ENCODE measurements around the gene MCUR1. TPM values are rescaled to one million over a fixed set of nuclear protein-coding genes. Genes with fewer than 3 reads are reported as not detected.
"Not testable (repeated sequence)": the region's sequence is repeated elsewhere in the genome, so short reads cannot be mapped to it uniquely, and the experiment has no call there.

MCUR1 gene
- total RNA-seq, 1 experiment from 2014 or later, result 28.6 TPM

- no TSS peak for BruUV-seq (replicated peaks)
- H3K27ac ChIP-seq (ENCODE audit: low read length), result no peak overlapping the region
- no peaks in the 10 kb centered on the region for H3K9me2 ChIP-seq (replicated peaks; ENCODE audit: low read length)
- POLR2A ChIA-PET (ENCODE audit: unreplicated experiment), result interaction anchor here (0.6 kb wide), 1 partner anchor 140 kb away, joined by 4 read pairs; no protein-coding TSS in a partner anchor
- H3K4me1 ChIP-seq (ENCODE audit: insufficient read depth, low read length), result peaks cover 14% of the 10 kb centered on the region
- H3K9ac ChIP-seq (ENCODE audit: low read length), result no peak overlapping the region
- no peaks in the 10 kb centered on the region for H3K79me2 ChIP-seq (ENCODE audit: low read length)
- H2AFZ ChIP-seq (ENCODE audit: low read length), result no peak overlapping the region
- no peaks in the 10 kb centered on the region for H3F3A ChIP-seq (ENCODE audit: low read length, unreplicated experiment)
- intact Hi-C loops (cut with micrococcal nuclease), result no loop called here
- DNase-seq, result no peak
- CTCF ChIA-PET, result no interaction called here
- H3K9me3 ChIP-seq (ENCODE audit: low read length), result no peaks in the 10 kb centered on the region
- H3K27me3 ChIP-seq (ENCODE audit: low read length), result no peaks in the 10 kb centered on the region
- H3K4me3 ChIP-seq (ENCODE audit: low read length), result no peak overlapping the region
- no peaks in the 10 kb centered on the region for H4K20me1 ChIP-seq (ENCODE audit: low read length)
- TF ChIP-seq EZH2 (IDR thresholded peaks at IDR 0.05; ENCODE audit: low read length, unreplicated experiment), result no peak
- no peak for TF ChIP-seq EZH2phosphoT487 (IDR thresholded peaks at IDR 0.05; ENCODE audit: borderline replicate concordance, low read length)
- TF ChIP-seq, protein P1, sequence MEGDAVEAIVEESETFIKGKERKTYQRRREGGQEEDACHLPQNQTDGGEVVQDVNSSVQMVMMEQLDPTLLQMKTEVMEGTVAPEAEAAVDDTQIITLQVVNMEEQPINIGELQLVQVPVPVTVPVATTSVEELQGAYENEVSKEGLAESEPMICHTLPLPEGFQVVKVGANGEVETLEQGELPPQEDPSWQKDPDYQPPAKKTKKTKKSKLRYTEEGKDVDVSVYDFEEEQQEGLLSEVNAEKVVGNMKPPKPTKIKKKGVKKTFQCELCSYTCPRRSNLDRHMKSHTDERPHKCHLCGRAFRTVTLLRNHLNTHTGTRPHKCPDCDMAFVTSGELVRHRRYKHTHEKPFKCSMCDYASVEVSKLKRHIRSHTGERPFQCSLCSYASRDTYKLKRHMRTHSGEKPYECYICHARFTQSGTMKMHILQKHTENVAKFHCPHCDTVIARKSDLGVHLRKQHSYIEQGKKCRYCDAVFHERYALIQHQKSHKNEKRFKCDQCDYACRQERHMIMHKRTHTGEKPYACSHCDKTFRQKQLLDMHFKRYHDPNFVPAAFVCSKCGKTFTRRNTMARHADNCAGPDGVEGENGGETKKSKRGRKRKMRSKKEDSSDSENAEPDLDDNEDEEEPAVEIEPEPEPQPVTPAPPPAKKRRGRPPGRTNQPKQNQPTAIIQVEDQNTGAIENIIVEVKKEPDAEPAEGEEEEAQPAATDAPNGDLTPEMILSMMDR (conservative IDR thresholded peaks at IDR 0.05; ENCODE audit: low read depth, low read length), result no peak
- ATAC-seq, result no peak
- H3K4me2 ChIP-seq (ENCODE audit: low read length), result no peak overlapping the region
- H3K36me3 ChIP-seq (ENCODE audit: low read depth, low read length), result peaks cover 11% of the 10 kb centered on the region
Measured at GRCh38 chr6:13789746-13790145, 24.6 kb downstream of the MCUR1 start.

DNA sequence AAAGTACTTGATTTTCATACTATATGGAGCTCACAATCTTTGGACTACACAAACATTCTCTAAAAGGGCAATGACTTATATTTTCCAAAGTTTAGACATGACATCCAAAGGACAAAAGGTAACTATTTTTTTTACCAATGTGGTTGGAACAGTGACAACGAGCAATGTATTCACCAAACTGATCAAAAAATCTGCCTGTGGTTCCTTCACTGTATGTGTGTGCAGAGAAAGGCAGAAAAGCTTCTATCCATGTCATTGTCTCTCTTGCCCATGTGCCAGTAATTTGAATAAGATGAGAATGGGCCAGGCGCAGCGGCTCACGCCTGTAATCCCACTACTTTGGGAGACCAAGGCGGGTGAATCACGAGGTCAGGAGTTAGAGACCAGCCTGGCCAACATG, 25.5 kb downstream of the MCUR1 start:
- POLR2A ChIA-PET (ENCODE audit: unreplicated experiment), result no interaction called here
- Histone ChIP-seq H3K9me3 (ENCODE audit: low read length) (no peaks in the 10 kb centered on the region), H3K4me2 (ENCODE audit: low read length) (no peak overlapping the region), H2AFZ (ENCODE audit: low read length) (no peak overlapping the region), H3K4me1 (ENCODE audit: insufficient read depth, low read length) (peaks cover 6% of the 10 kb centered on the region), H3K36me3 (ENCODE audit: low read depth, low read length) (peaks cover 11% of the 10 kb centered on the region), H3K79me2 (ENCODE audit: low read length) (no peaks in the 10 kb centered on the region), H4K20me1 (ENCODE audit: low read length) (no peaks in the 10 kb centered on the region), H3K9ac (ENCODE audit: low read length) (no peak overlapping the region), H3K27me3 (ENCODE audit: low read length) (no peaks in the 10 kb centered on the region), H3K4me3 (ENCODE audit: low read length) (no peak overlapping the region), H3F3A (ENCODE audit: low read length, unreplicated experiment) (no peaks in the 10 kb centered on the region), H3K27ac (ENCODE audit: low read length) (no peak overlapping the region), H3K9me2 (replicated peaks; ENCODE audit: low read length) (no peaks in the 10 kb centered on the region)
- CTCF ChIA-PET, result no interaction called here
- ATAC-seq (no peak), DNase-seq (no peak)
- intact Hi-C loops (cut with micrococcal nuclease), result no loop called here
- BruUV-seq (replicated peaks), result no TSS peak
- TF ChIP-seq EZH2phosphoT487 (IDR thresholded peaks at IDR 0.05; ENCODE audit: borderline replicate concordance, low read length), result no peak
- no peak for TF ChIP-seq EZH2 (IDR thresholded peaks at IDR 0.05; ENCODE audit: low read length, unreplicated experiment)
- TF ChIP-seq, protein P1 (conservative IDR thresholded peaks at IDR 0.05; ENCODE audit: low read depth, low read length), result no peak

DNA sequence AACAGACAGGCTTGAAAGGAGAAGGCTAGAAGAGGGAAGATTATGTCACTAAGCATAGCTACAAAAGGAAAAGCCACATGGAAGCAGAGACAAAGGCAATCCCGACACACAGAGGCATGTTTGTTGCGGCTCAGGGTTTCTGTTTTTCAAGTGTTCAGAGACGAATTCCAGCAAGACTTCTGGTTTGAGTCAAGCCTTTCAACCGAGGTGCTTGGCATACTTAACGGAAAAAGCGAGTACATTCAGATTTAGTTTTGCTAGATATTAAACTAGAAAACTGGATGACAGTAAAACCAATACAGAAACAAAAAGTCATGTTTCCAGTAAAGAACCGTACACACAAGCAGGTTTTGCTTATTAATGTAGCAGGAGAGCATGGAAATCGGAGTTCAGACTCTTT, 27.2 kb downstream of the MCUR1 start:
- Histone ChIP-seq H3K4me1 (ENCODE audit: insufficient read depth, low read length) (no peaks in the 10 kb centered on the region), H3K27ac (ENCODE audit: low read length) (no peak overlapping the region), H4K20me1 (ENCODE audit: low read length) (no peaks in the 10 kb centered on the region), H3K4me3 (ENCODE audit: low read length) (no peak overlapping the region), H3K9me3 (ENCODE audit: low read length) (no peaks in the 10 kb centered on the region), H3K4me2 (ENCODE audit: low read length) (no peak overlapping the region), H3K9ac (ENCODE audit: low read length) (no peak overlapping the region), H2AFZ (ENCODE audit: low read length) (no peak overlapping the region), H3K36me3 (ENCODE audit: low read depth, low read length) (peaks cover 3% of the 10 kb centered on the region; the same call in 1 of the 2 replicates), H3K9me2 (replicated peaks; ENCODE audit: low read length) (no peaks in the 10 kb centered on the region), H3F3A (ENCODE audit: low read length, unreplicated experiment) (no peaks in the 10 kb centered on the region), H3K27me3 (ENCODE audit: low read length) (no peaks in the 10 kb centered on the region), H3K79me2 (ENCODE audit: low read length) (no peaks in the 10 kb centered on the region)
- TF ChIP-seq, protein P1 (conservative IDR thresholded peaks at IDR 0.05; ENCODE audit: low read depth, low read length), result no peak
- no peak for TF ChIP-seq EZH2phosphoT487 (IDR thresholded peaks at IDR 0.05; ENCODE audit: borderline replicate concordance, low read length)
- TF ChIP-seq EZH2 (IDR thresholded peaks at IDR 0.05; ENCODE audit: low read length, unreplicated experiment), result no peak
- DNase-seq (no peak), ATAC-seq (no peak)
- BruUV-seq (replicated peaks), result no TSS peak
- CTCF ChIA-PET, result no interaction called here
- intact Hi-C loops (cut with micrococcal nuclease), result no loop called here
- POLR2A ChIA-PET (ENCODE audit: unreplicated experiment), result interaction anchor here (0.6 kb wide), 1 partner anchor 121 kb away, joined by 3 read pairs; no protein-coding TSS in a partner anchor

GRCh38 chr6:13780162-13780561, 34.2 kb downstream of the MCUR1 start:
- H2AFZ ChIP-seq (ENCODE audit: low read length); H3K79me2 ChIP-seq (ENCODE audit: low read length); ATAC-seq; H3K9me2 ChIP-seq (replicated peaks; ENCODE audit: low read length); H3K27ac ChIP-seq (ENCODE audit: low read length); intact Hi-C loops (cut with micrococcal nuclease); H3K27me3 ChIP-seq (ENCODE audit: low read length); CTCF ChIA-PET; H3K9ac ChIP-seq (ENCODE audit: low read length); H3K4me3 ChIP-seq (ENCODE audit: low read length); H3K9me3 ChIP-seq (ENCODE audit: low read length); DNase-seq; H3K4me1 ChIP-seq (ENCODE audit: insufficient read depth, low read length); H3F3A ChIP-seq (ENCODE audit: low read length, unreplicated experiment); H3K4me2 ChIP-seq (ENCODE audit: low read length); H4K20me1 ChIP-seq (ENCODE audit: low read length); BruUV-seq (replicated peaks); H3K36me3 ChIP-seq (ENCODE audit: low read depth, low read length): not testable (repeated sequence)
- POLR2A ChIA-PET (ENCODE audit: unreplicated experiment), result interaction anchor here (0.5 kb wide), 1 partner anchor 84 kb away, joined by 3 read pairs; no protein-coding TSS in a partner anchor

All from PC-3 (cell line).